ENCODE measurements around the gene PALLD. TPM values are rescaled to one million over a fixed set of nuclear protein-coding genes. Genes with fewer than 3 reads are reported as not detected.

PALLD gene
- total RNA-seq, 4 donors from 2014 or later = 60.2 to 437 (median 118) TPM

- TF ChIP-seq POLR2A (IDR thresholded peaks at IDR 0.05) (no peak), CTCF (IDR thresholded peaks at IDR 0.05) (no peak)
- Histone ChIP-seq H3K27ac (peak overlapping the region in 2 of 4 donors; percentile 73 to 80), H3K4me3 (peak overlapping the region in 2 of 4 donors; percentile 51 to 70), H3K9me3 (no peaks in the 10 kb centered on the region), H3K4me1 (peaks cover 4 to 50% (median 7%) of the 10 kb centered on the region in 3 donors), H3K27me3 (peaks cover 0 to 38% (median 0%) of the 10 kb centered on the region in 4 donors), H3K36me3 (no peaks in the 10 kb centered on the region)
- DNase-seq = no peak
- intact Hi-C loops (cut with DNase I) = no loop called here
- 55 to 71% methylated on average over 4 of the region's 4 CpGs for WGBS, 2 donors
Measured at GRCh38 chr4:168633064-168633463, 136.2 kb downstream of the PALLD start.

- WGBS, 2 donors = 32 to 48% methylated on average over 1 of the region's 1 CpG
- TF ChIP-seq POLR2A (IDR thresholded peaks at IDR 0.05) (no peak), CTCF (IDR thresholded peaks at IDR 0.05) (no peak)
- no peaks in the 10 kb centered on the region for H3K36me3 ChIP-seq
- intact Hi-C loops (cut with DNase I) = no loop called here
- no peak overlapping the region for H3K4me3 ChIP-seq
- no peaks in the 10 kb centered on the region for H3K9me3 ChIP-seq
- H3K4me1 ChIP-seq = peaks cover 4 to 50% (median 7%) of the 10 kb centered on the region in 3 donors
- H3K27me3 ChIP-seq = peaks cover 0 to 38% (median 0%) of the 10 kb centered on the region in 4 donors
- no peak for DNase-seq
- peak overlapping the region in 1 of 4 donors; percentile 80 for H3K27ac ChIP-seq
Measured at GRCh38 chr4:168633496-168633895, 136.6 kb downstream of the PALLD start.

GRCh38 chr4:168634276-168634802 is 137.5 kb downstream of the PALLD start:
- no peak overlapping the region for H3K4me3 ChIP-seq
- intact Hi-C loops (cut with DNase I) = no loop called here
- peaks cover 0 to 38% (median 0%) of the 10 kb centered on the region in 4 donors for H3K27me3 ChIP-seq
- DNase-seq = no peak
- peaks cover 4 to 50% (median 7%) of the 10 kb centered on the region in 3 donors for H3K4me1 ChIP-seq
- no peaks in the 10 kb centered on the region for H3K36me3 ChIP-seq
- TF ChIP-seq POLR2A (IDR thresholded peaks at IDR 0.05) = no peak
- 50 to 54% methylated on average over 10 to 11 of the region's 11 CpGs for WGBS, 2 donors
- H3K27ac ChIP-seq = peak overlapping the region in 1 of 4 donors; percentile 16
- no peaks in the 10 kb centered on the region for H3K9me3 ChIP-seq

- peak overlapping the region in 3 of 4 donors; percentile 55 to 81 (median 57) for H3K27ac ChIP-seq
- TF ChIP-seq CTCF (IDR thresholded peaks at IDR 0.05) = no peak
- TF ChIP-seq POLR2A (IDR thresholded peaks at IDR 0.05) = no peak
- H3K4me3 ChIP-seq = no peak overlapping the region
- WGBS, 2 donors = 81 to 89% methylated on average over 5 of the region's 5 CpGs
- no peak for DNase-seq
- intact Hi-C loops (cut with DNase I) = no loop called here
- peaks cover 0 to 29% (median 0%) of the 10 kb centered on the region in 4 donors for H3K27me3 ChIP-seq
- H3K9me3 ChIP-seq = no peaks in the 10 kb centered on the region
- no peaks in the 10 kb centered on the region for H3K36me3 ChIP-seq
- H3K4me1 ChIP-seq = peaks cover 3 to 44% (median 4%) of the 10 kb centered on the region in 3 donors
Measured at GRCh38 chr4:168636040-168636439, 139.2 kb downstream of the PALLD start.

- DNase-seq = no peak
- no peak overlapping the region for H3K4me3 ChIP-seq
- peak overlapping the region in 3 of 4 donors; percentile 55 to 81 (median 57) for H3K27ac ChIP-seq
- no peaks in the 10 kb centered on the region for H3K9me3 ChIP-seq
- intact Hi-C loops (cut with DNase I) = no loop called here
- H3K4me1 ChIP-seq = peaks cover 3 to 38% (median 4%) of the 10 kb centered on the region in 3 donors
- TF ChIP-seq POLR2A (IDR thresholded peaks at IDR 0.05) = no peak
- TF ChIP-seq CTCF (IDR thresholded peaks at IDR 0.05) = no peak
- WGBS, 2 donors = 56 to 57% methylated on average over 3 of the region's 3 CpGs
- peaks cover 0 to 23% (median 0%) of the 10 kb centered on the region in 4 donors for H3K27me3 ChIP-seq
- no peaks in the 10 kb centered on the region for H3K36me3 ChIP-seq
Measured at GRCh38 chr4:168636506-168637196, 139.8 kb downstream of the PALLD start.

Data from esophagus squamous epithelium (tissue), 5 donors.